HS-27A (cell line): Measurements from ENCODE around the gene NTM.
"Not testable (repeated sequence)": the region's sequence is repeated elsewhere in the genome, so short reads cannot be mapped to it uniquely, and the experiment has no call there.

Experiments used
- DNase-seq: peaks from one replicate; pipeline ENCODE4 v3.0.0-alpha.2; 2012; ENCODE audit warnings: low read depth, missing footprints

Gene NTM

GRCh38 chr11:131463649-131464425 is 93.4 kb downstream of the NTM start:
- no peak for DNase-seq

- no peak for DNase-seq
These were observed 94.0 kb downstream of the NTM start for GRCh38 chr11:131464461-131464860.

- no peak for DNase-seq
These were observed 94.6 kb downstream of the NTM start for GRCh38 chr11:131465039-131465438.

- no peak for DNase-seq
These were observed 95.3 kb downstream of the NTM start for GRCh38 chr11:131465746-131466145.

GRCh38 chr11:131467645-131468394 is 97.4 kb downstream of the NTM start:
- no peak for DNase-seq

- no peak for DNase-seq
These were observed 98.2 kb downstream of the NTM start for GRCh38 chr11:131468565-131468964.

- no peak for DNase-seq
These were observed 100.0 kb downstream of the NTM start for GRCh38 chr11:131470216-131470925.

GRCh38 chr11:131471976-131472375 is 101.6 kb downstream of the NTM start:
- DNase-seq: no peak

- no peak for DNase-seq
These were observed 104.5 kb downstream of the NTM start for GRCh38 chr11:131474947-131475346.

GRCh38 chr11:131476266-131476665 is 105.9 kb downstream of the NTM start:
- no peak for DNase-seq

GRCh38 chr11:131478341-131478740 is 107.9 kb downstream of the NTM start:
- no peak for DNase-seq

GRCh38 chr11:131481303-131481702 is 110.9 kb downstream of the NTM start:
- DNase-seq: no peak

GRCh38 chr11:131481971-131482370 is 111.6 kb downstream of the NTM start:
- no peak for DNase-seq

- no peak for DNase-seq
These were observed 113.0 kb downstream of the NTM start for GRCh38 chr11:131483453-131483852.

- no peak for DNase-seq
These were observed 113.5 kb downstream of the NTM start for GRCh38 chr11:131483877-131484276.

GRCh38 chr11:131486100-131486499 is 115.7 kb downstream of the NTM start:
- no peak for DNase-seq

- DNase-seq: no peak
These were observed 116.7 kb downstream of the NTM start for GRCh38 chr11:131486937-131487635.

GRCh38 chr11:131488238-131488637 is 117.8 kb downstream of the NTM start:
- no peak for DNase-seq

- DNase-seq: no peak
These were observed 121.1 kb downstream of the NTM start for GRCh38 chr11:131491503-131491902.

- no peak for DNase-seq
These were observed 125.0 kb downstream of the NTM start for GRCh38 chr11:131495423-131495822.

- DNase-seq: not testable (repeated sequence)
These were observed 127.3 kb downstream of the NTM start for GRCh38 chr11:131497686-131498085.

- no peak for DNase-seq
These were observed 128.3 kb downstream of the NTM start for GRCh38 chr11:131498631-131499160.
